H54 (cell line): ENCODE data around the gene WASF3.

Source experiments
- DNase-seq: peaks from one replicate; pipeline ENCODE4 v3.0.0; 2011; ENCODE audit warnings: low spot score, mixed read lengths; ENCODE audit not compliant: insufficient read length
- FAIRE-seq: peaks from 3 replicates; lab custom pipeline; 2011; peaks lifted over from hg19 to GRCh38; lab: Jason Lieb, UNC
- POLR2A ChIP-seq: IDR thresholded peaks from 2 replicates; pipeline ENCODE4 v1.6.1; 2011; ENCODE audit warnings: low read depth, mild to moderate bottlenecking, low read length

WASF3 gene

DNA sequence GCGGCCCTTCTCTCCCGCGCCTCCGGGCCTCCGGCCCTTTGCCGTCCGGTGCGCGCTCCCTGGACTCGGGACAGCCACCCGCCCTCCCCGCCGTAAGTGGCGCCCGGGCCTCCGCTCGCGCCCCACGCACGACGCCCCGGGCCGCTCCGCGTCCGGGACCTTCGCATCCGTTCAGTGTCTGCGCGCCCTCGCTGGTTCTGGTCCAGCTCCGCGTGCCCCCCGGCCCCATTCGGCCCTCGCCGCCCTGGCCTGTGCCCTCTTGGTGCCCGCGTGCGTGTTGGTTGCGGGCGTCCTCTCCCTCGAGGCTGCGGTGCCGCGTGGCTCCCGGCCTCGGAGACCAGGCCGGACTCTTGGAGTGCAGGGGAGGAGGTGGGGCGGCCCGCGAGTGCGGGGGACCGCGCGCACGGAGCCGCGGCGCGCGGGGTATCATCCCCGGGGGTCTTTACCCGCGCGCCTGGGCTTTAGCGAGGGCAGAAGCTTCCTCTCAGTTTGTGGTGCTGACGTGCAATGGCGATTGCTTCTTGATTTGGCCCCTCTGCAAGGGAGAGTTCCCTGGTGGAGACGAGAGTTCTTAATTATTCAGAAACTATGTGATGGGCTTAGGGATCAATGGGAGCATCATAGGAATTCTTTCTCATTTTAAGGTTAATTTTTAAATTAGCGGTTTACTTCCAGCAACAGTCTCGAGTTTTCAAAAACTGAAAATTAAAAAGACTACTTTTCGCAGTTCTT is 757 bp downstream of the WASF3 start:
- DNase-seq = no peak
- no peak for FAIRE-seq
- TF ChIP-seq POLR2A = no peak

DNA sequence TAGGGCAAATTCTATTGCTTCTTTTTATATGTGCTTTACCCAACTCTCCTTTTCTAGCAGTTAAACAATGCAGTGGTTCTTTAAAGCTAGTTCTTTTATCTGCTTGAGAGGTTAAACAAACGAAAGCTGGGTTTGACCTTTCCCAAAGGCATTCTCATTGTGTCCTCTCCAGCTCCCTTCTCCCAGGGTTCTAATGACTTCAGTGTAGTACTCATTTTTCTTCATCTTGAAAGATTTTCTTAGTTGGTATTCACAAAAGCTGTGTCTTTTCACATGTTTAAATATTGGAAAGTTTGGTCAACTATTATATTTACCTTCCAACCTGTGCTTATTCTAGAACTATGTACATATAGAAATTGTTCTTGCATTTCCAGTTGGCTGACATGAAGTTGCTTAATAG is 1.5 kb downstream of the WASF3 start:
- no peak for TF ChIP-seq POLR2A
- DNase-seq = no peak

GRCh38 chr13:26560456-26560855 is 3.0 kb downstream of the WASF3 start:
- FAIRE-seq = no peak
- no peak for TF ChIP-seq POLR2A

More for the DNA sequence above, 1.5 kb downstream of the WASF3 start:
- FAIRE-seq = no peak

DNA sequence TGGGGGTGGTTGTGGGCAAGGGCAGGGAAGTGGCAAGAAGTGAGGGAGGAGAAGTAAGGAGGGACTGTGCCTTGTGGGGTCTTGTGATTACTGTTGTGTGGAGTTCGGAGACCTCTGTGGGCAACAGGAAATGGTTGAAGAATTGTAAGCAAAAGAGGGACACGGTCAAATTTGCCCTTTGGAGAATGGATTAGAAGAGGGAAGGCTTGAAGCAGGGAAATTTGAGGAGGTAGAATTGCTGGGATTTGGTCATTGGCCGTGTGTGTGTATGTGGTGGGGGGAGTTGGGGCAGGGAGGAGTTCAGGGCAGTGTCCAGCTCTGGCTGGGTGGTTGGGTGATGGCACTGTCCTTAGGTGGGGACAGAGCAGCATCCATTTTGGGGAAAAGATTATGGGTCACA is 3.6 kb downstream of the WASF3 start:
- DNase-seq (no peak), FAIRE-seq (no peak)
- TF ChIP-seq POLR2A = no peak

More at GRCh38 chr13:26560456-26560855, 3.0 kb downstream of the WASF3 start:
- no peak for DNase-seq

- FAIRE-seq (no peak), DNase-seq (no peak)
- TF ChIP-seq POLR2A = no peak
Observed at GRCh38 chr13:26561651-26562511, 4.4 kb downstream of the WASF3 start.

DNA sequence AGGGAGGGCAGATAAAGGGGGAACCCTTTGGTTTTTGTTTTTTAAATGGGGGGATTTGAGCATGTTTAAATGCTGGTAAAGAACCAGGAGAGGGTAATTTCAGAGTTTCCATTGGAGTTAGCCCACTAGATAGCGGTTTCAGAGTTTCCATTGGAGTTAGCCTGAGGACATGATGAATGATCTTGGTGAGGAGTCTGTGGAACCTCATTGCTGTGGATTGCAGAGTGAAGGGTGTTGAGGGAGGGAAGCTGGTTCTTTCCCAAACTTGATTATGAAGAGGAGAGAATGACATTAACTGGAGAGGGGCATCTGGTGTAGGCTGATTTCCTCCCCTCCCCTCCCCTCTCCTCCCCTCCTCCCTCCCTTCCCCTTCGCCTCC is 5.0 kb downstream of the WASF3 start:
- no peak for DNase-seq
- no peak for TF ChIP-seq POLR2A
- no peak for FAIRE-seq

DNA sequence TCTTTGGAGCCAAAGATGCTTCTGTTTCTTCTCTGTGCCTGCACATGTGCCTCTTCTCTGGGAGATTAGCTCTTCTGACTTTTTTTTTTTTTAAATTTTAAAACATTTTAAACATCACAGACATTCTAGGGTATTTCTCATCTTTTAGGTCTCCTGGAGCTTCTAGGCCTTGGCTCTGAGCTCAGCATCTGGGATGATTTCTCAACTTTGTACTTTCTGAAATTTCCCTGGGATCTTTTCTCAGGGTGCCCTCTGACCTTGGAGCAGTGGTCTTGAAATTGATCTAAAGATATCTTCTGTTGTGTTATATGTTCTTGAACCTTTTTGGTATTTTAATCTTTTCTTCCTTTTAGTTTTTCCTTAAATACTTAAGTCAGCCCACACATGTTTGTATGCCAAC is 6.2 kb downstream of the WASF3 start:
- FAIRE-seq (no peak), DNase-seq (no peak)
- no peak for TF ChIP-seq POLR2A

- no peak for DNase-seq
- TF ChIP-seq POLR2A = no peak
- no peak for FAIRE-seq
Observed at GRCh38 chr13:26568132-26568815, 10.8 kb downstream of the WASF3 start.

GRCh38 chr13:26571518-26571917 is 14.0 kb downstream of the WASF3 start:
- no peak for FAIRE-seq
- no peak for TF ChIP-seq POLR2A
- DNase-seq = no peak

GRCh38 chr13:26575244-26575643 is 17.8 kb downstream of the WASF3 start:
- no peak for TF ChIP-seq POLR2A
- no peak for DNase-seq
- no peak for FAIRE-seq

DNA sequence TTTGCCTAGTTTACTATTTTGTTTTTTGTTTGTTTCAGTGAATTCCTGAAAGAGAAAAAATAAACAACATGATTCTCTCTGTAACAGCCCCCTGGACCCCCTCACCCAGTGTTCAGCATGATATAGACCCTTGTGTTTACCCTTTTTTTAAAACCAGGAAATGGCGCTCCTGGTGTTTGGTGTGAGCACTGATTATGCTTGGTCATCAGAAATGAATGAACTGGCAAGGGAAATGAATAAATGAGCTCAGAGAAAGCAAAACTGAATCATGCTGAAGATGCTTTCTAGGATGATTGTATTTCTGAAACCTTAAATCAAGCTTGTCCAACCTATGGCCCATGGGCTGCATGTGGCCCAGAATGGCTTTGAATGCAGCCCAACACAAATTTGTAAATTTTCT is 22.1 kb downstream of the WASF3 start:
- FAIRE-seq (no peak), DNase-seq (no peak)
- TF ChIP-seq POLR2A = no peak

DNA sequence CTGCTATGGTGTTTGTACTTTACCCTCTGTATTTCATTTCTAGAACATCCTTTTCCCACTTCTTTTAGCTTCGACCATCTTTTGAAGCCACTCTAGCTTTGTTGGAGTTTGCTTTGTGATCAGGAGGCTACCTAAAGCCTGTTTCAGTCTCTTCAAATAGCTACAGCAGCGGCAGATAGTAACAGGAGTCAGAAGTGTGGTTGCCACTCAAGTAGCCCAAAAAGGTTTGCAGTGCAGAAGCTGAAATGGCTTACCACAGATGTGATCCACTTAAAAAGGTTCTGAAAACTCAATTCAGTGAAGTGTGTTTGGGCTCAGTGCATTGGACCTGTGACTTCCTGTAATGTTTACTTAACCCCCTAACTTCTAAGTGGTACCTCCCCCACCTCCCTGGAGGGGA is 26.2 kb downstream of the WASF3 start:
- no peak for TF ChIP-seq POLR2A
- FAIRE-seq = no peak
- no peak for DNase-seq

DNA sequence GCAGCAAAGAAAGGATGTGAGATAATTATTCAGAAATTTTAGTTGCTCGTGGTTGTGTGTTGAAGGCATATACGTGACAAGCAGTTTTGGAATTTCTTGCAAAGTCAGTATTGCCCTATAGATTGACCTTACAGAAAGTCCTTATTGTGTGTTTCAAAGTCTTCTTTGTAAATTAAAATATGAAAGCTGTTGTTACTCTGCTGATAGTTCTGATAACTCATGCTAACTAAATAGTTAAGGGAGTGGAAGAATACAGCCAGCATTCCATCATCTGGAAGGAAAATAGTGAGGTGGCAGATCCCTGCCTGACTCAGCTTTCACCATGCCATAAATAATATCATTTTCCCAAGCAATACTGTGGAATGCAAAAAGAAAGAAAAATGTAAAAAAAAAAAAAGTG is 27.2 kb downstream of the WASF3 start:
- FAIRE-seq = no peak
- no peak for TF ChIP-seq POLR2A
- DNase-seq = no peak

- FAIRE-seq = no peak
- no peak for DNase-seq
- no peak for TF ChIP-seq POLR2A
Observed at GRCh38 chr13:26585136-26585535, 27.7 kb downstream of the WASF3 start.
